Thyroid gland (tissue), 4 donors: Measurements from ENCODE around the gene ARHGEF38. TPM values are rescaled to one million over a fixed set of nuclear protein-coding genes. Genes with fewer than 3 reads are reported as not detected.
"Not testable (repeated sequence)": the region's sequence is repeated elsewhere in the genome, so short reads cannot be mapped to it uniquely, and the experiment has no call there.

Source experiments
- DNase-seq, 2 donors: peaks; one replicate each; pipeline ENCODE4 v3.0.0-alpha.2; 2019
- H3K27ac ChIP-seq, 3 donors: fragments of 200-600 bp; sonication (generic); 1 replicate in 2 of 3; 2 replicates in 1 of 3; pipeline ENCODE4 v1.5.1; 2016 to 2019; ENCODE audit warnings: mild to moderate bottlenecking in 1 of 3, moderate library complexity in 1 of 3
- H3K27me3 ChIP-seq: fragments of 200-600 bp; sonication (generic); one replicate; pipeline ENCODE4 v1.5.1; 2019
- H3K36me3 ChIP-seq, 2 donors: fragments of 200-600 bp; sonication (generic); one replicate each; pipeline ENCODE4 v1.5.1; 2016 to 2019
- H3K4me1 ChIP-seq, 2 donors: fragments of 200-600 bp; sonication (generic); one replicate each; pipeline ENCODE4 v1.5.1; 2017 to 2019
- H3K4me3 ChIP-seq, 3 donors: fragments of 200-600 bp; sonication (generic); replicated peaks in 1 of 3; 1 replicate in 2 of 3; 2 replicates in 1 of 3; pipeline ENCODE4 v1.5.1; 2016; ENCODE audit warnings: mild to moderate bottlenecking in 1 of 3
- H3K9me3 ChIP-seq: fragments of 200-600 bp; sonication (generic); one replicate; pipeline ENCODE4 v1.5.1; 2017
- CTCF ChIP-seq, 6 experiments: fragments of 200-600 bp in 3 of 6; fragments of 450-650 bp in 3 of 6; sonication (generic) in 3 of 6; IDR thresholded peaks; one replicate each; pipeline ENCODE4 v1.5.1; 2016 to 2019; ENCODE audit warnings: antibody characterized with exemption in 6 of 6, mild to moderate bottlenecking in 2 of 6, inconsistent platforms in 1 of 6, moderate library complexity in 1 of 6
- POLR2A ChIP-seq, 2 donors: fragments of 450-650 bp; IDR thresholded peaks; one replicate each; pipeline ENCODE4 v1.6.1; 2017; ENCODE audit warnings: antibody characterized with exemption in 2 of 2, mild to moderate bottlenecking in 2 of 2, moderate library complexity in 1 of 2
- WGBS, 2 donors: methylation state at CpG; one replicate each; pipeline ENCODE4 v1.1.5; 2017; 5-methylcytosine and 5-hydroxymethylcytosine counted together
- intact Hi-C: fragments of 100-400 bp; cut with DNase I; formaldehyde crosslinking; loops from one replicate; pipeline ENCODE4 v1.15.1; 2023
- small RNA-seq: library from RNA; depleted of rRNA; stranded (forward); fragments of <200 nt; gene quantifications from one replicate; pipeline ENCODE3, GENCODE V24; 2016
- total RNA-seq, 4 donors: library from RNA; depleted of rRNA; stranded (reverse); fragments of >200 nt; gene quantifications; one replicate each; pipeline ENCODE4 v1.2.3, GENCODE V29; 2016

Gene ARHGEF38
- total RNA-seq, 4 donors from 2014 or later, result 2.5 to 10.1 (median 4.5) TPM

DNA sequence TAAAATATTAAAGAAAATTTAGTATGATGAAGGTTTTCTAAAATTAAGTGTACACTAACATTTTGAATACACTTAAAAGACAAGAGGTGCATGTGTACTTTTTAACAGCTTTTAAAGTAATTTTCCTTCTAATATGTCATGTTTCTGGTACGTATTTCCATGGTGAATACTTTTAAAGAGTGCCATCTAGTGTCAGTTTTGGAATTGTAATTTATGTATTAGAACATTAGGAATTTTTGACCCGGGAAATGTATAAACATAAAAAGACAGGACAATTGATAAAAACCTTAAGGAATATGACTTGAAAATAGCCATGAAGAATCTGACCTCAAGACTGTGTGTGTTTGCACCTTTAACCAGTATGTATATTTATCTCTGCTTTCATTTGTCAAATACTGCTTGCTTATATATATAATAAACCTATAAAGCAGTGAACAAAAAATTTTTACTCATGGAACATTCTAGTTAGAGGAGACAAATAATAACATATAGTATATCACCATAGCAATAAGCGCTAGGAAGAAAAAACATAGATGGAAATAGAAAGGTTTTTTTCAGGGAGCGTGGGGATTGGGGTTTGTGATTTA lies 163.4 kb downstream of the ARHGEF38 start:
- 47 to 51% methylated on average over 4 of the region's 4 CpGs for WGBS, 2 donors
- Histone ChIP-seq H3K36me3 (peaks cover 0 to 3% of the 10 kb centered on the region in 2 donors), H3K4me3 (no peak overlapping the region), H3K27me3 (no peaks in the 10 kb centered on the region), H3K4me1 (no peaks in the 10 kb centered on the region), H3K9me3 (no peaks in the 10 kb centered on the region), H3K27ac (no peak overlapping the region)
- DNase-seq, result no peak
- intact Hi-C loops, result no loop called here
- peak in 5 of 6 experiments; percentile 12 to 67 (median 59) for TF ChIP-seq CTCF (IDR thresholded peaks at IDR 0.05)
- TF ChIP-seq POLR2A (IDR thresholded peaks at IDR 0.05), result no peak

DNA sequence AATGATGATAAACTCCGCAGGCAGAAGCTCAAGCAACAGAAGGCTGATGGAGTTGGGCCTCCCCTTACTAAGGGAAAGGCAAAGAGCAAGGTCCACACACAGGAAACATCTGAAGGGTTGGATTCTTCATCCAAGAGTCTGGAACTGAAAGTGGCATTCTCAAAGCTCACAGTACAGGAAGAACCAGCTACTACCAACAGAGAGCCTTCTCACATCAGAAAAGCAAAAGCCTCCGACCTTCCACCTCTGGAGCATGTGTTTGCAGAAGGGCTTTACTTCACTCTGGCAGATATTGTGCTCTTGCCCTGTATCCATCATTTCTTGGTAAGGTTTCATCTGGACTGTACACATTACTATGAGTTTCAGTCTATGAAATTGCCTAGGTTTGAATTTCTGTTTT lies 166.8 kb downstream of the ARHGEF38 start:
- 89 to 94% methylated on average over 2 of the region's 2 CpGs for WGBS, 2 donors
- peaks cover 0 to 3% of the 10 kb centered on the region in 2 donors for H3K36me3 ChIP-seq
- H3K27ac ChIP-seq, result no peak overlapping the region
- no peaks in the 10 kb centered on the region for H3K9me3 ChIP-seq
- intact Hi-C loops, result no loop called here
- no peaks in the 10 kb centered on the region for H3K4me1 ChIP-seq
- H3K4me3 ChIP-seq, result no peak overlapping the region
- H3K27me3 ChIP-seq, result no peaks in the 10 kb centered on the region
- no peak for DNase-seq
- TF ChIP-seq CTCF (IDR thresholded peaks at IDR 0.05) (no peak), POLR2A (IDR thresholded peaks at IDR 0.05) (no peak)

GRCh38 chr4:105725623-105726022 lies 173.2 kb downstream of the ARHGEF38 start:
- no peaks in the 10 kb centered on the region for H3K9me3 ChIP-seq
- TF ChIP-seq POLR2A (IDR thresholded peaks at IDR 0.05), result no peak
- TF ChIP-seq CTCF (IDR thresholded peaks at IDR 0.05), result no peak
- H3K27me3 ChIP-seq, result no peaks in the 10 kb centered on the region
- intact Hi-C loops, result no loop called here
- no peak for DNase-seq
- WGBS, 2 donors, result 95 to 97% methylated on average over 2 of the region's 2 CpGs
- H3K36me3 ChIP-seq, result no peaks in the 10 kb centered on the region
- no peak overlapping the region for H3K4me3 ChIP-seq
- no peak overlapping the region for H3K27ac ChIP-seq
- no peaks in the 10 kb centered on the region for H3K4me1 ChIP-seq

DNA sequence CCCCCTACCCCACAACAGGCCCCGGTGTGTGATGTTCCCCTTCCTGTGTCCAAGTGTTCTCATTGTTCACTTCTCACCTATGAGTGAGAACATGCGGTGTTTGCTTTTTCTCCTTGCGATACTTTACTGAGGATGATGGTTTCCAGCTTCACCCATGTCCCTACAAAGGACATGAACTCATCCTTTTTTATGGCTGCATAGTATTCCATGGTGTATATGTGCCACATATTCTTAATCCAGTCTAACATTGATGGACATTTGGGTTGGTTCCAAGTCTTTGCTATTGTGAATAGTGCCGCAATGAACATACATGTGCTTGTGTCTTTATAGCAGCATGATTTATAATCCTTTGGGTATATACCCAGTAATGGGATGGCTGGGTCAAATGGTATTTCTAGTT lies 177.5 kb downstream of the ARHGEF38 start:
- H3K9me3 ChIP-seq, H3K36me3 ChIP-seq, DNase-seq, intact Hi-C loops, H3K4me1 ChIP-seq, H3K4me3 ChIP-seq, H3K27ac ChIP-seq, H3K27me3 ChIP-seq: not testable (repeated sequence)
- WGBS, 2 donors, result 94 to 99% methylated on average over 4 of the region's 4 CpGs

Small RNA genes lying within 50 kb of the gene (small RNA-seq; reads per million reads assigned to genes)
- gene ATP5F1EP1, result not detected

Other genes starting within 250 kb of the ARHGEF38 start
- gene PPA2, start 78.6 kb upstream of the ARHGEF38 start, total RNA-seq, result 100 to 1,000 TPM; 182 to 435 (median 311) TPM
- 10 to 100 TPM; 21.6 to 40.8 (median 32.2) TPM for gene INTS12, start 156.1 kb downstream of the ARHGEF38 start, total RNA-seq
- 10 to 100 TPM in 3 of 4 donors, 1 to 10 TPM in 1; 9.4 to 18.9 (median 15.2) TPM for gene GSTCD, start 156.2 kb downstream of the ARHGEF38 start, total RNA-seq